HepG2 (cell line): ENCODE measurements around the gene RASAL3. TPM values are rescaled to one million over a fixed set of nuclear protein-coding genes. Genes with fewer than 3 reads are reported as not detected.

Experiments
- ARNT2 ChIP-seq: sonication (generic); formaldehyde crosslinking; IDR thresholded peaks from 2 replicates; pipeline ENCODE4 v1.8.0; 2022; ENCODE audit warnings: mild to moderate bottlenecking, low read depth, missing genetic modification reagents, moderate library complexity
- CEBPZ ChIP-seq: IDR thresholded peaks from 2 replicates; pipeline ENCODE4 v1.6.1; 2012; ENCODE audit warnings: low read length, improper control_type of control experiment
- CERS6 ChIP-seq: sonication (generic); formaldehyde crosslinking; IDR thresholded peaks from 2 replicates; pipeline ENCODE4 v1.5.0; 2020; ENCODE audit warnings: missing genetic modification reagents
- CTCF ChIP-seq: sonication (generic); formaldehyde crosslinking; IDR thresholded peaks from 2 replicates; pipeline ENCODE4 v1.5.0; 2020; ENCODE audit warnings: mild to moderate bottlenecking, missing genetic modification reagents, moderate library complexity
- DMAP1 ChIP-seq: IDR thresholded peaks from 2 replicates; pipeline ENCODE4 v1.6.1; 2016
- FOXO1 ChIP-seq: sonication (generic); formaldehyde crosslinking; IDR thresholded peaks from 2 replicates; pipeline ENCODE4 v1.4.0; 2020; ENCODE audit warnings: missing genetic modification reagents
- HMGA1 ChIP-seq: sonication (generic); formaldehyde crosslinking; conservative IDR thresholded peaks from 2 replicates; pipeline ENCODE4 v1.4.0; 2020; ENCODE audit warnings: missing genetic modification reagents
- IRF9 ChIP-seq: sonication (generic); formaldehyde crosslinking; IDR thresholded peaks from 2 replicates; pipeline ENCODE4 v1.8.0; 2022; ENCODE audit warnings: missing genetic modification reagents, mild to moderate bottlenecking, borderline replicate concordance
- ISL2 ChIP-seq: sonication (generic); formaldehyde crosslinking; IDR thresholded peaks from 2 replicates; pipeline ENCODE4 v1.5.0; 2020; ENCODE audit warnings: missing genetic modification reagents
- ISX ChIP-seq: sonication (generic); formaldehyde crosslinking; conservative IDR thresholded peaks from 2 replicates; pipeline ENCODE4 v1.5.0; 2020; ENCODE audit warnings: missing genetic modification reagents
- KLF13 ChIP-seq: sonication (generic); formaldehyde crosslinking; IDR thresholded peaks from 2 replicates; pipeline ENCODE4 v1.4.0; 2020; ENCODE audit warnings: mild to moderate bottlenecking, missing genetic modification reagents
- NRL ChIP-seq: sonication (generic); formaldehyde crosslinking; IDR thresholded peaks from 2 replicates; pipeline ENCODE4 v1.5.0; 2020; ENCODE audit warnings: missing genetic modification reagents, mild to moderate bottlenecking, moderate library complexity, borderline replicate concordance
- SCMH1 ChIP-seq: sonication (generic); formaldehyde crosslinking; IDR thresholded peaks from 2 replicates; pipeline ENCODE4 v1.9.0; 2021; ENCODE audit warnings: missing genetic modification reagents, mild to moderate bottlenecking, borderline replicate concordance
- ZBTB7A ChIP-seq: sonication (generic); formaldehyde crosslinking; IDR thresholded peaks from 2 replicates; pipeline ENCODE4 v1.8.0; 2022; ENCODE audit warnings: mild to moderate bottlenecking, missing genetic modification reagents
- ZKSCAN1 ChIP-seq: fragments of 150-350 bp; IDR thresholded peaks from 2 replicates; pipeline ENCODE4 v1.6.1; 2014; ENCODE audit warnings: low read length
- ZMYM4 ChIP-seq: sonication (generic); formaldehyde crosslinking; IDR thresholded peaks from 2 replicates; pipeline ENCODE4 v1.8.1; 2023; ENCODE audit warnings: mild to moderate bottlenecking, missing genetic modification reagents
- ZNF34 ChIP-seq: sonication (generic); formaldehyde crosslinking; IDR thresholded peaks from 2 replicates; pipeline ENCODE4 v1.4.0; 2020; ENCODE audit warnings: mild to moderate bottlenecking, missing genetic modification reagents, borderline replicate concordance
- ZNF605 ChIP-seq: sonication (generic); formaldehyde crosslinking; IDR thresholded peaks from 2 replicates; pipeline ENCODE4 v1.8.0; 2022; ENCODE audit warnings: mild to moderate bottlenecking, missing genetic modification reagents
- ZSCAN29 ChIP-seq: sonication (generic); formaldehyde crosslinking; conservative IDR thresholded peaks from 2 replicates; pipeline ENCODE4 v1.4.0; 2020; ENCODE audit warnings: mild to moderate bottlenecking, missing genetic modification reagents
- polyA plus RNA-seq, 8 experiments: library from polyadenylated mRNA; depleted of rRNA in 3 of 8; stranded (reverse) in 7 of 8; unstranded in 1 of 8; fragments of >200 nt; fragmentation: Illumina TruSeq in 4 of 8; extraction: Trizol in 4 of 8; gene quantifications; 2 replicates each; pipeline versions ENCODE4 v1.2.1 to v1.2.3, GENCODE V29; 2011 to 2016; ENCODE audit warnings: low read depth in 4 of 8, missing spikeins in 1 of 8, mixed read lengths in 1 of 8; ENCODE audit not compliant: insufficient read depth in 1 of 8
- total RNA-seq, 5 experiments: library from RNA; depleted of rRNA; stranded (reverse); fragments of >200 nt; fragmentation: Illumina TruSeq; extraction: Trizol; gene quantifications; 2 replicates each; pipeline ENCODE4 v1.2.3, GENCODE V29; 2016; ENCODE audit warnings: low read depth in 1 of 5

Gene RASAL3
- total and polyA plus RNA-seq, 2 of the 13 experiments (the other 11 are each of a cell fraction or from before 2014, with no cell fraction given): not detected

DNA sequence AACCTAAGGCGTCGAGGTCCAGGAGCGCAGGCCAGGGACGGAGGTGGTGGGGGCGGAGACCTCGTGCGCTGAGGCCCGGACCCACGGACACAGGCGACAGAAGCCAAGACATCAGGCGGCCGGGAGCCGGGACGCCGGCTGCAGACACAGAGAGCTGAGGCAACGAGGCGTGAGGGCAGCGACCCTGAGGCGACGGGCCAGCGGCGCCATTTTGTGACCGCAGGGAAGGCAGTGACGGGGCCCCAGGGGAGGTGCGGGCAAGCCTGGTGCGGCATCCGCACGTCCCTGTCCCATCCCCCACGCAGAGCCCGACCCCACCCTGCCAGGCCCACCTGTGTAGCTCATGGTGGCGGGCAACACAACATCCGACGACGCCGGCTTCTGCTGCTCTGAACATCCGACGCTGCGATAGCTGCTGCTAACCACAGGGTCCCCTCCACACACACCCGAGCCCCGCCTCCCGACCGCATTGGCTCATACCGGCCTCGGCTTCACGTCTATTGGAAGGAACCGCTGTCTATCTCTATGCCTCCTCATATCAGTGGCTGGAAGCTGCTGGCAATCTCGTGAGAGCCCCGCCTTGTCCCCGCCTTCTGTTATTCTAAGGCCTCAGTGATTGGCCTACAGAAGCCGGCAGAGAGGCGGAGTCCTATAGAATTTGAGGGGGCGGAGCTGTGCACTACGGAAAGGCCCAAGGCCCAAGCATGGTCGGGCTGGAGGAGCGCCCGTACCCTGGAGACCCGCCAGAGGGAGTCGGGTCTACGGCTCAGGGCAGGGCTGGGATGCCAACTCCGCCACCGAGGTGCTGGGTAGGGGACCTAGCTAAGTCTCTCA, 45.5 kb downstream of the RASAL3 start, which contains the start of gene AKAP8L (continued):
- TF ChIP-seq SCMH1 (CRISPR knock-in tag) (no peak), IRF9 (CRISPR knock-in tag) (peak; percentile 67; the same call in 1 of the 2 replicates), ZKSCAN1 (no peak), CEBPZ (peak; percentile 93), CERS6 (CRISPR knock-in tag) (no peak), CTCF (CRISPR knock-in tag) (peak; percentile 92), HMGA1 (no peak), ISX (CRISPR knock-in tag) (no peak), NRL (CRISPR knock-in tag) (peak; percentile 26; the same call in 1 of the 2 replicates), ZNF34 (CRISPR knock-in tag) (peak; percentile 25; the same call in 1 of the 2 replicates), ISL2 (CRISPR knock-in tag) (peak; percentile 77), ZBTB7A (CRISPR knock-in tag) (no peak), KLF13 (CRISPR knock-in tag) (no peak; the same call in 1 of the 2 replicates), ZSCAN29 (0 out of 2 replicates have a peak, but pooled peaks have one; percentile 61), ZNF605 (CRISPR knock-in tag) (peak; percentile 78; the same call in 1 of the 2 replicates), ZMYM4 (peak; percentile 76), DMAP1 (CRISPR knock-in tag) (peak; percentile 93), FOXO1 (CRISPR knock-in tag) (no peak), ARNT2 (peak; percentile 71)
